ENCODE measurements around the gene PTH2R. TPM values are rescaled to one million over a fixed set of nuclear protein-coding genes. Genes with fewer than 3 reads are reported as not detected.
"Not testable (repeated sequence)": the region's sequence is repeated elsewhere in the genome, so short reads cannot be mapped to it uniquely, and the experiment has no call there.

Gene PTH2R
- total RNA-seq, 1 experiment from 2014 or later: not detected

DNA sequence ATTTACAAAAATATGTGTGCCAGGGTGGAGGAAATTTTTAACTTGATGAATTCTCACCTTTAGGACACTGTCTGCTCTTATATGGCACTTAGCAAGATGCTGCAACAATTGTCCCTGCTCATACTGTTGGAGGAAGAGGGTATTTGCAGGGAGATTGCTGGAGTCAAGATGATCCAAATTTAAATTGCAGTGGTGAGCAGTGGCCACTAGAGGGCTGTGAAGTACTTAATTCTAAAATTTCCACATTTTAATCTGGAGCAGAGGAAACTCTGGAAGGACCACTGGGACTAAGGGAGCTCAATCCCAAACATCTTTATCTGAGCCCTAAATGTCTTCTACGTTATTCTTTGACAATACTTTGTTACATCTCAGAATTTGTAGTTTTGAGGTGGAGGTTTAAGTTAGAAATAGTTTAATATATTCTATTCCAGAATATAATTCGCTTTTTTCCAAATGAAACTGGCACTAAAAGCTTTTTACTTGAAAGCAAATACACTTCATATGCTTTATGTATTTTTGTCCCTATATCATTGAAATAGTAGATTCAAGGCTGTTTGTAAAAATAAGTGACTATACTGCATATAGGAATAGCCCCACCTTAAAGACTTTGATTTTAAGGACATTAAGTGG lies 33.0 kb upstream of the PTH2R start:
- H3K9me3 ChIP-seq (ENCODE audit: low read depth, low read length, poor library complexity, severe bottlenecking): no peaks in the 10 kb centered on the region
- no peaks in the 10 kb centered on the region for H3K4me1 ChIP-seq (ENCODE audit: insufficient read depth, low read length, poor library complexity, severe bottlenecking)
- POLR2A ChIA-PET (ENCODE audit: low non-redundant PET): no interaction called here
- no TSS peak for BruUV-seq (replicated peaks)
- TF ChIP-seq EZH2 (IDR thresholded peaks at IDR 0.05; ENCODE audit: borderline replicate concordance, low read depth, low read length, poor library complexity, severe bottlenecking) (no peak), CTCF (conservative IDR thresholded peaks at IDR 0.05; ENCODE audit: low read depth, low read length) (peak; percentile 83)
- intact Hi-C loops (cut with micrococcal nuclease; ENCODE audit: unreplicated experiment): no loop called here
- DNase-seq (ENCODE audit: low spot score): peak; percentile 66
- no peak overlapping the region for H3K4me3 ChIP-seq (ENCODE audit: low read depth, low read length, poor library complexity, severe bottlenecking)
- no peak overlapping the region for H3K27ac ChIP-seq (ENCODE audit: low read depth, low read length, poor library complexity, severe bottlenecking)
- H3K36me3 ChIP-seq (ENCODE audit: insufficient read depth, low read length, poor library complexity, severe bottlenecking): no peaks in the 10 kb centered on the region
- H3K27me3 ChIP-seq (replicated peaks; ENCODE audit: insufficient read depth, low read depth, low read length, poor library complexity): peaks cover 7% of the 10 kb centered on the region
- CTCF ChIA-PET: interaction anchor here (0.6 kb wide), 1 partner anchor 820 kb away, joined by 4 read pairs; no protein-coding TSS in a partner anchor

DNA sequence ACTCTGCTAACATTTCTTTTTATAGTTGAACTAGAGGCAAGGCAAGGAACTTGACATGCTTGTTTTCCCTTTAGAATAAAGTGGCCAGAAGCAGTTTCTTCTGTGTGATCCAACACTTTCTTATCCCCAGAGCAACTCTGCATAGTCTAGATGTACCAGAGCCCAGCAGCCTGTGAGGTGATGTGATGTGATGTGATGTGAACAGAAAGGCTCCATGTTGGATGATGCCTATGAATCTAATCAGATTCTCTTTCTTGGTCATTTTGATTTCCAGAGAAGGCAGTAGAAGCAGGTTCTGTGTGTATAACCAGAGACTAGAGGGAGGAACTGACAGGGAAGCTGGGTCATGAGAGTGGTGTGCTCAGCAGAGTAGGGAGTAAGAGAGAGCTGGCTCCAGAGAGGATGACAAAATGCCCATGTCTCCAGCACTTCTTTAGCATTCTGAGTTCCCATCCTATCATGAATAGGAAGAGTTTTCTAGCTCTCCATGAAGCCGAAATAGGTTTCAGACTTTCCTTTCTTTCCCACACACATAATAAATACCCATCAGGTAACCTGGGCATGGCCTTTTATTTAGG lies 31.0 kb upstream of the PTH2R start:
- no peaks in the 10 kb centered on the region for H3K4me1 ChIP-seq (ENCODE audit: insufficient read depth, low read length, poor library complexity, severe bottlenecking)
- ChIA-PET POLR2A (ENCODE audit: low non-redundant PET) (no interaction called here), CTCF (no interaction called here)
- H3K4me3 ChIP-seq (ENCODE audit: low read depth, low read length, poor library complexity, severe bottlenecking): no peak overlapping the region
- H3K27me3 ChIP-seq (replicated peaks; ENCODE audit: insufficient read depth, low read depth, low read length, poor library complexity): peaks cover 9% of the 10 kb centered on the region
- BruUV-seq (replicated peaks): no TSS peak
- H3K9me3 ChIP-seq (ENCODE audit: low read depth, low read length, poor library complexity, severe bottlenecking): no peaks in the 10 kb centered on the region
- intact Hi-C loops (cut with micrococcal nuclease; ENCODE audit: unreplicated experiment): no loop called here
- no peak overlapping the region for H3K27ac ChIP-seq (ENCODE audit: low read depth, low read length, poor library complexity, severe bottlenecking)
- DNase-seq (ENCODE audit: low spot score): no peak
- H3K36me3 ChIP-seq (ENCODE audit: insufficient read depth, low read length, poor library complexity, severe bottlenecking): no peaks in the 10 kb centered on the region
- TF ChIP-seq EZH2 (IDR thresholded peaks at IDR 0.05; ENCODE audit: borderline replicate concordance, low read depth, low read length, poor library complexity, severe bottlenecking): no peak

DNA sequence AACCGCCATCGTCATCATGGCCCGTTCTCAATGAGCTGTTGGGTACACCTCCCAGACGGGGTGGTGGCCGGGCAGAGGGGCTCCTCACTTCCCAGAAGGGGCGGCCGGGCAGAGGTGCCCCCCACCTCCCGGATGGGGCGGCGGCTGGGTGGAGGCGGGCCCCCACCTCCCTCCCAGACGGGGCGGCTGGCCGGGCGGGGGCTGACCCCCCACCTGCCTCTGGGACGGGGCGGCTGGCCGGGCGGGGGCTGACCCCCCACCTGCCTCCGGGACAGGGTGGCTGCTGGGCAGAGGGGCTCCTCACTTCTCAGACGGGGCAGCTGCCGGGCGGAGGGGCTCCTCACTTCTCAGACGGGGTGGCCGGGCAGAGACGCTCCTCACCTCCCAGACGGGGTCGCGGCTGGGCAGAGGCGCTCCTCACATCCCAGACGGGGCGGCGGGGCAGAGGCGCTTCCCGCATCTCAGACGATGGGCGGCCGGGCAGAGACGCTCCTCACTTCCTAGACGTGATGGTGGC lies 29.2 kb upstream of the PTH2R start:
- H3K4me1 ChIP-seq (ENCODE audit: insufficient read depth, low read length, poor library complexity, severe bottlenecking); H3K9me3 ChIP-seq (ENCODE audit: low read depth, low read length, poor library complexity, severe bottlenecking); H3K36me3 ChIP-seq (ENCODE audit: insufficient read depth, low read length, poor library complexity, severe bottlenecking); intact Hi-C loops (cut with micrococcal nuclease; ENCODE audit: unreplicated experiment); H3K4me3 ChIP-seq (ENCODE audit: low read depth, low read length, poor library complexity, severe bottlenecking); H3K27ac ChIP-seq (ENCODE audit: low read depth, low read length, poor library complexity, severe bottlenecking); DNase-seq (ENCODE audit: low spot score); CTCF ChIA-PET; POLR2A ChIA-PET (ENCODE audit: low non-redundant PET); BruUV-seq (replicated peaks): not testable (repeated sequence)
- H3K27me3 ChIP-seq (replicated peaks; ENCODE audit: insufficient read depth, low read depth, low read length, poor library complexity): peaks cover 19% of the 10 kb centered on the region

DNA sequence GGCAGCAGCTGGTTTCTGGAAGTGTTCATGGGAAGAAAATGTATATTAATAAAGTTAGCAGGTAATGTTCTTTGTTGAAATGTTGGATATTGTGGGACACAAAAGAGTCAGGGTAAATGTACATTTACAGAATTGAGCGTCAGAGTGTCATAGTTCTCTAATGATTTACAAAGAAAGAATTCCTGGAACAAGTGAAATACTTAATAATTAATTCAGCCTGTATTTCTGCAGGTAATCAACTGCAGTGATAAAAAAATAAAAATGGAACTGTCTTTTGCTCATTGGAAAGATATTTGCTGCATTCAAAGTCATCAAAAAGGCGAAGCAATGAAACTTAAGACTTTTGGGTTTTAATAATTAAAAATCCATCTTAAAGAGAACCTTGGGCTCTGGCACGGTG lies 27.4 kb upstream of the PTH2R start:
- no peaks in the 10 kb centered on the region for H3K9me3 ChIP-seq (ENCODE audit: low read depth, low read length, poor library complexity, severe bottlenecking)
- no peak for DNase-seq (ENCODE audit: low spot score)
- intact Hi-C loops (cut with micrococcal nuclease; ENCODE audit: unreplicated experiment): no loop called here
- H3K4me1 ChIP-seq (ENCODE audit: insufficient read depth, low read length, poor library complexity, severe bottlenecking): no peaks in the 10 kb centered on the region
- H3K27ac ChIP-seq (ENCODE audit: low read depth, low read length, poor library complexity, severe bottlenecking): no peak overlapping the region
- peaks cover 34% of the 10 kb centered on the region for H3K27me3 ChIP-seq (replicated peaks; ENCODE audit: insufficient read depth, low read depth, low read length, poor library complexity)
- TF ChIP-seq EZH2 (IDR thresholded peaks at IDR 0.05; ENCODE audit: borderline replicate concordance, low read depth, low read length, poor library complexity, severe bottlenecking): no peak
- TF ChIP-seq CTCF (conservative IDR thresholded peaks at IDR 0.05; ENCODE audit: low read depth, low read length): no peak
- BruUV-seq (replicated peaks): no TSS peak
- ChIA-PET CTCF (no interaction called here), POLR2A (ENCODE audit: low non-redundant PET) (no interaction called here)
- H3K36me3 ChIP-seq (ENCODE audit: insufficient read depth, low read length, poor library complexity, severe bottlenecking): no peaks in the 10 kb centered on the region
- H3K4me3 ChIP-seq (ENCODE audit: low read depth, low read length, poor library complexity, severe bottlenecking): no peak overlapping the region
